ENCODE measurements around the gene PIGN. TPM values are rescaled to one million over a fixed set of nuclear protein-coding genes. Genes with fewer than 3 reads are reported as not detected.

The PIGN gene
- total RNA-seq, 1 donor = 57.0 TPM

GRCh38 chr18:62088156-62088555 lies 98.7 kb downstream of the PIGN start:
- peak; percentile 14 for DNase-seq (ENCODE audit: low read depth)
- H3K4me3 ChIP-seq (ENCODE audit: low read depth, low read length) = no peak overlapping the region
- no peak for TF ChIP-seq CTCF (IDR thresholded peaks at IDR 0.05; ENCODE audit: insufficient read depth, low read depth, low read length)

GRCh38 chr18:62085756-62086155 lies 101.1 kb downstream of the PIGN start:
- TF ChIP-seq CTCF (IDR thresholded peaks at IDR 0.05; ENCODE audit: insufficient read depth, low read depth, low read length) = no peak
- no peak overlapping the region for H3K4me3 ChIP-seq (ENCODE audit: low read depth, low read length)
- DNase-seq (ENCODE audit: low read depth) = no peak

GRCh38 chr18:62081761-62082294 lies 105.0 kb downstream of the PIGN start:
- no peak for DNase-seq (ENCODE audit: low read depth)
- TF ChIP-seq CTCF (IDR thresholded peaks at IDR 0.05; ENCODE audit: insufficient read depth, low read depth, low read length) = no peak
- H3K4me3 ChIP-seq (ENCODE audit: low read depth, low read length) = no peak overlapping the region

- DNase-seq (ENCODE audit: low read depth) = no peak
- no peak overlapping the region for H3K4me3 ChIP-seq (ENCODE audit: low read depth, low read length)
- no peak for TF ChIP-seq CTCF (IDR thresholded peaks at IDR 0.05; ENCODE audit: insufficient read depth, low read depth, low read length)
Measured at GRCh38 chr18:62081248-62081647, 105.6 kb downstream of the PIGN start.

GRCh38 chr18:62080172-62080900 lies 106.5 kb downstream of the PIGN start:
- no peak for DNase-seq (ENCODE audit: low read depth)
- TF ChIP-seq CTCF (IDR thresholded peaks at IDR 0.05; ENCODE audit: insufficient read depth, low read depth, low read length) = no peak
- no peak overlapping the region for H3K4me3 ChIP-seq (ENCODE audit: low read depth, low read length)

GRCh38 chr18:62073461-62074281 lies 113.2 kb downstream of the PIGN start:
- DNase-seq (ENCODE audit: low read depth) = no peak
- H3K4me3 ChIP-seq (ENCODE audit: low read depth, low read length) = no peak overlapping the region
- TF ChIP-seq CTCF (IDR thresholded peaks at IDR 0.05; ENCODE audit: insufficient read depth, low read depth, low read length) = no peak

All from fibroblast of villous mesenchyme (primary cell).